T-helper 9 cell (primary cell): ENCODE measurements around the gene DLG2.
"Not testable (repeated sequence)": the region's sequence is repeated elsewhere in the genome, so short reads cannot be mapped to it uniquely, and the experiment has no call there.

Experiments
- DNase-seq: peaks from one replicate; pipeline ENCODE4 v3.0.0-alpha.2; 2020

Gene DLG2

GRCh38 chr11:83472806-83473205 lies 2154.3 kb downstream of the DLG2 start:
- no peak for DNase-seq

GRCh38 chr11:83471831-83472727 lies 2155.1 kb downstream of the DLG2 start:
- no peak for DNase-seq

DNA sequence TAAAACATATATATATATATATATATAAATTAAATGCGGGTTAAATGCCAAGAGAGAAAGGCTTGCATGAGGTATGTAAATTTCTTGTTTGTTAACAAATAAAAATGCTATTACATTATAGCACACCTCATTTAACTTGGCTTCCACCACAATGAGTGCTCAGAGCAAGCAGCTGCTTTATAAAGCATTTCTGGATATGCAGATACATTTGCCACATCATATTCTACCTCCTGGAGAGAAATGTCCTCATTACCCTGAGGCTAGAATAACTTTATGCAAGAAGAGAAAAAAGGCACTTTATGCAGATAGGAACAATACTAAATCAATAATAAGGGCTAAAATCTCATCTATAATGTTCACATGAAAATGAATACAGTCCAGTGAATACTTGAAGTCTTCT lies 2159.3 kb downstream of the DLG2 start:
- DNase-seq: no peak

- no peak for DNase-seq
Observed at GRCh38 chr11:83464160-83464944, 2162.8 kb downstream of the DLG2 start.

- DNase-seq: no peak
Observed at GRCh38 chr11:83459798-83460197, 2167.3 kb downstream of the DLG2 start.

- DNase-seq: no peak
Observed at GRCh38 chr11:83456566-83456965, 2170.6 kb downstream of the DLG2 start.

- no peak for DNase-seq
Observed at GRCh38 chr11:83456075-83456474, 2171.1 kb downstream of the DLG2 start.

- DNase-seq: no peak
Observed at GRCh38 chr11:83455356-83455755, 2171.8 kb downstream of the DLG2 start.

GRCh38 chr11:83454674-83455073 lies 2172.5 kb downstream of the DLG2 start:
- DNase-seq: no peak

DNA sequence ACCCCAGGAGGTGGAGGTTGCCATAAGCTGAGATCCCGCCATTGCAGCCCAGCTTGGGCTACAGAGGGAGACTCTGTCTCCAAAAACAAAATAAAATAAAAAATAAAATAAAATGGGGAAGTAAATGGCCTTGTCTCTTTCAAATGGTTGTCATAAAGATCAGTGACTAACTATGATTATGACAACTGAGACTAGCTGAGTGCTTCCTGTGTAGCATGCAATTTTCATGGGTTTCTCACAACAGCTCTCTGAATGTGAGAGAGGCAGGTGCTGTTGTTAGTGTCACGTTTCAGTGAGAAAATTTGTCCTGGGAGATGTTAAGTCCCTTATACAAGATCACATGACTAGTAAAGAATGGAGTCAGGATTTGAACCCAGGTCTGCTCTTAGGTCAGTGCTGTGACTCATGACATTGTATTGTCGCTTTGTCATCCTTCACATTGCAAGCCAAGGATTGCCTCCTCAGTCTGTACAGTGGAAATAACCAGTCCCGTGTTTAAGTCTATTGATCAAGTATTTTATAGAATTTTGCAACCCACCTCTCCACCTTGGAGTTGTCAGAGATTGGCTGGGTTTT lies 2177.7 kb downstream of the DLG2 start:
- no peak for DNase-seq

- DNase-seq: no peak
Observed at GRCh38 chr11:83448686-83449085, 2178.5 kb downstream of the DLG2 start.

GRCh38 chr11:83443880-83444279 lies 2183.3 kb downstream of the DLG2 start:
- not testable (repeated sequence) for DNase-seq

DNA sequence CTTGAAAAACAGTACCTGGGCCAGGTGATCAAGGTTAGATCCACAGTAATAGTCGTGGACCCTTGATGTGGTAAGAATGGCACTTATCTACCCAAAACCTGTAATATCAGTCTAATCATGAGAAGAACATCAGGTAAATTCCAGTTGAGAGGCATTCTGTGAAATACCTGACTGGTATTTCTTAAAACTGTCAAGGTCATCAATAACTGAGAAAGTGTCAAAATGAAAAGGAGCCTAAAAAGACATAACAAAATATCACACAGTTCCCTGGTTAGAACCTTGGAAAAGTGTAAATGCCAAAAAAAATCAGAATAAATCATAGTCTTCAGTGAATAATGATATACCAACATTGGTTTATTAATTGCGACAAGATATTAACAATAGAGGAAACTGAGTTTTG lies 2185.5 kb downstream of the DLG2 start:
- no peak for DNase-seq

DNA sequence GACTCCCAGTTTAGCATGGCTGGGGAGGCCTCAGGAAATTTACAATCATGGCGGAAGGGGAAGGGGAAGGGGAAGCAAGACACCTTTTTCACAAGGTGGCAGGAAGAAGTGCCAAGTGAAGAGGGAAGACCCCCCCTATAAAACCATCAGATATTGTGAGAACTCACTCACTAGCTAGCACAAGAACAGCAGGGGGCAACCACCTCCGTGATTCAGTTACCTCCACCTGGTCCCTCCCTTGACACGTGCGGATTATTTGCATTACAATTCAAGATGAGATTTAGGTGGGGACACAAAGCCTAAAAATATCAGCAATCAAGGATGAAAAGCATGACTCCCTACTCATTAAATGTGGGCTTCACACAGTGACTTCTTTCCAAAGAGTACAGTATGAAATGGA lies 2186.0 kb downstream of the DLG2 start:
- no peak for DNase-seq

- no peak for DNase-seq
Observed at GRCh38 chr11:83438438-83438837, 2188.7 kb downstream of the DLG2 start.

DNA sequence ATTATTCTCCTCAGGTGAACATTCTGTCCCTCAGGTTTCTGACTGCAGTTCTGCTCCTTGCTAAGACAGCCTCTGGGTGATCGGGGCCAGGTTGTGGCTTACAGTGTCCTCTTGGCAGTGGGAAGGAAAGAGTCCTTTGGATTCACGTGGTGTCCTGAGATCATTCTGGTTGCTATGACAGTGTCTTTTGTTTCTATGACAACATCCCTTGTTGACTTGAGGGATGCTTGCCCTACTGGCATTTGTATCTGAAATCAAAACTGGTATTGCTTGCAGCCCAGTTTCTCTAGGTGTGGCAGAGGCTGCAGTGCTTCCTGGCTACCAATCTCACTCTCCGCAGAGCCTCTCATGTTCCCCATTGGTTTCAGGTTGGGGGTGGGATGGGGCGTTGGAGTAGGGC lies 2189.2 kb downstream of the DLG2 start:
- no peak for DNase-seq

DNA sequence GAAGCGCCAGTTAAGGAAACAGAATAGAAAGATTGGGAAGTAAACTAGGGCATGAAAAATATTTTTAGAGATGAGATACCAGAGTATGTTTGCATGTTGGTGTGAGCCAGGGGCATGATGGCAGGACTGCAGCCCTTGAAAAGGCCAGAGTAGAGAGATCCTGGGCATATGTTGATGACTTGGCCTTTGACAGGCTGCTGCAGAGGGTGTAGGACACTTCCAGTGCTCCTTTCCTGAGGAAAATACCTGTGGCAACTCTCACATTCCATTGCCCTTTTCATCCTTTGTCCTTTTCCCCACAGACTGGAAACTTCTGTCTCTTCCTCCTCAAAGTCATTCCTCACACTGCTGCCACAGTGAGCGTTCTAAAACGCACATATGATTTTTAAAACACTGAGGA lies 2190.3 kb downstream of the DLG2 start:
- no peak for DNase-seq

DNA sequence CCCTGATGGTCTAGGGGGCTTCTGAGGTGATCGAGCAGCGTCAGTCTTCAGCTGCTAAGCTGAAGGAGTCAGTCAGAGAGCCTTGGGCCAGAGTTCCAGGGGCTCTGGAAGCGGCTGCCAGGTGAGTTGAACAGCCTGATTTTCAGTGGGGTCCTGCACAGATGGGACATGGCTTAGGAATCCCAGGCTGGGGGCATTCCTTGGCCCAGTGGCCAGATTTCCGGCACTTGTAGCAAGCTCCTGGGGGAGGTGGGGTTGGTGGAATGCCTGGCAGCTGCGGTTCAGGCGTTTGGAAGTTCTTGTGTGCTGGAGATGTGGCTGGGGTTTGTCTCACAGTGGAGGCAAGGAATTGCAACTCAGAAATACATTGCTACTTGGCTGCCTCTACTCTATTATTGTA lies 2192.3 kb downstream of the DLG2 start:
- DNase-seq: not testable (repeated sequence)

- DNase-seq: no peak
Observed at GRCh38 chr11:83427943-83428342, 2199.2 kb downstream of the DLG2 start.

DNA sequence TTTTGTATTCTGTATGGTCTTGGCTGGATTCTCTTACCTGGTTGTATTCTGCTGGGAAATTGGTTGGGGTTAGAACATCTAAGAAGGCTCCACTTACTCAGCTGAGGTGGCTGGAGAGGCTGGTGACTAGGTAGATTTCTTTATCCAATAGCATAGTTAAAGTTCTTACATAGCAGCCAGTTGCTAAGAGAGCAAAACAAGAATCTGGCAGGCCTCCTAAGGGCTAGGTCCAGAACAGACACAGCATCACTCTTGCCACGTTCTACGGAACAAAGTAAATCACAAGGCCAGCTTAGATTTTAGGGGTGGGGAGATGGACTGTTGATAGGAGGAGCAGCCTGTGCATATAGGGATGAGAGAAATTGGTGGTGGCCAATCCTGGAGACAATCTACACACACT lies 2199.6 kb downstream of the DLG2 start:
- no peak for DNase-seq

DNA sequence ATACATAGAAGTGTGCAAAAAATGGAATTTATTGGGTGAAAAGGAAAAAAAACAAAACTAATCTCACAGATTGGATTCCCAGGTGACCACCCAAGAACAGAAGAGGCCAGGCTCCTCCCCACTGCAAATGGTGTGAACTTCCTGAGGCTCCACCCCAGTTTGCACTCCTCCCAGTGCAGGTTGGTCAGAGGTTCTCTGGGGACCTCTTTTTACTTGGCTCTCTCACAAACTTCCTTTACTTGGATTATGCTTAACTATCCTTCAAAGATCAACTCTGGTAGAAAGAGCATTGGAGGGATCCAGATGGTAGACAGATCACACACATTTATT lies 2202.0 kb downstream of the DLG2 start:
- DNase-seq: no peak

GRCh38 chr11:83424376-83425136 lies 2202.6 kb downstream of the DLG2 start:
- DNase-seq: no peak

DNA sequence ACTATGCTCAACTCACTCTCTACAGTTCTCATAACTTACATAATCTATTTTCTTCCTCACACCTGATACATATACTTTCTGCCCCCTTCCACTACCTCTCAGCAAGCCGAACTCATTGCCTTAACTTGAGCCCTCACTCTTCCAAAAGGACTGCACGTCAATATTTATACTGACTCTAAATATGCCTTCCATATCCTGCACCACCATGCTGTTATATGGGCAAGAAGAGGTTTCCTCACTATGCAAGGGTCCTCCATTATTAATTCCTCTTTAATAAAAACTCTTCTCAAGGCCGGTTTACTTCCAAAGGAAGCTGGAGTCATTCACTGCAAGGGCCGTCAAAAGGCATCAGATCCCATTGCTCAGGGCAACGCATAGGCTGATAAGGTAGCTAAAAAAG lies 2204.5 kb downstream of the DLG2 start:
- not testable (repeated sequence) for DNase-seq
